HL-60/S4 (cell line): ENCODE results near the gene SLC12A4.

ENCODE experiments used
- in situ Hi-C: fragments of 300-500 bp; cut with MboI; formaldehyde crosslinking; loops from 2 replicates; pipeline ENCODE4 v1.14.3; 2022; ENCODE audit warnings: low sequenced_read_pairs

The SLC12A4 gene

DNA sequence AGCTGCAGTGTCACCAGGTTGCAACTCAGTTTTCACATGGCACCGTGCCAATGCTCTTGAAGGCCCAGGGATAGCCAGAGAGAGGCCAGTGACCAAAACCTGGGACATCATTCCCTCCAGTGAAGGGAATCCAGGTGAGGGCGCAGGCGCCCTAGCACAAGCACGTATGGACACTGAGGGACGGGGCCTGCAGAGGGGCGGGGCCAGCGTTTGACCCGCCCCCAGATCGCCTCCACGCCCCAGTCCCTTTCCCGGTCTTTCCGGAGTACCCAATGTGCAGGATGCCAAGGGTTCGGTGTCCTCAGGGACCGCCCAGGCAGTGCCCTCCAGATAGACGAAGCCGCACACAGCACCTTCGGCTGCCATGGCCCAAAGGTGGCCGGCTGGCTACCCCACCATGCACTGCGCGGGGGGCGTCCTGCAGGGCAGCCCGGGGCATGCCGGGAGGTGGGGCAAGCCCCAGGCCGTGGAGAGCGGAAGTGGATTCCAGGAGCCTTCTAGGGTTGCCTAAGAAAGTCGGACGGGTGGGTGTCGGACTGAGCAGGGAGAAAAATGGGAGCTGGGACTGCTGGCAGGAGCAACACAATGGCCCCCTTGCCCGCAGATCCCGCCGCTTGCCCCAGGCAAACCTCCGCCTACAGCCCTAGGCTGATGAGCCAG lies 4.6 kb downstream of the SLC12A4 start:
- in situ Hi-C loops = no loop called here

DNA sequence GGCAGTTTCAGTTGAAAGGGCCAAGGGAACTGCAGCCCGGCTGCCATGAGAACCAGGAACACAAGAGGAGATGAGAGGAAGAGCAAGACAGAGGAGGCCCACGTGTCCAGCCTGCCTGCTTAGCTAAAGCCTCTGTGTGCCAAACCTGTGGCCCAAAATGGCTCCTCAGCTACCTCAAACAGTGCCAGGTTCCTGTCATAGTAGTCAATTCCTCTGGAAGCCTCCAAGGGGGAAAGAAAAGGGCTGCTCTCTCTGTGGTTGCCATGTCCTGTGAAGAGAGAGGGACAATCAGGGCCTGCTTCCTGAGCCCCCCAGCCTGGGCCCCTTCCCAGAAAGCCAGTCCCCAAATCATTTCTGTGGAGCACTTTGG lies 5.2 kb downstream of the SLC12A4 start:
- in situ Hi-C loops = no loop called here

DNA sequence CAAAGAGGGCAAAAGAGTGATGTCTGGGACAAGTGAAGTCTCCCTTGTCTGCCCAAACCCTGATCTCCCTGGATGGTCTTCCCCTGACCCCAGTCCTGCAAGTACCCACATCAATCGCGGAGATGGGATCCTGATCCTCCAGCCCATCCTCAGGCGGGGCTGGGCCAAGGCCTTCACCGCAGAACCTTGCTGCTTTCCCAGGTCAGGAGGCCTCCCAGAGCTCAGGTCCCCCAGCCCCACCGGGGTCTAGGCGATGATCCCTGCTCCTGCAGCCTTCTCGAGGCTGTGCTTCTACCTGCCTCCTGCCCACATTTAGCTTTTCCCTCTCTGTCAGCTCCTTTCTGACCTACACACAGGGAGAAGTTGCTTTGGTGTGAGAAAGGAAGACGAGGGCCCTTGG lies 6.3 kb downstream of the SLC12A4 start:
- in situ Hi-C loops = no loop called here

DNA sequence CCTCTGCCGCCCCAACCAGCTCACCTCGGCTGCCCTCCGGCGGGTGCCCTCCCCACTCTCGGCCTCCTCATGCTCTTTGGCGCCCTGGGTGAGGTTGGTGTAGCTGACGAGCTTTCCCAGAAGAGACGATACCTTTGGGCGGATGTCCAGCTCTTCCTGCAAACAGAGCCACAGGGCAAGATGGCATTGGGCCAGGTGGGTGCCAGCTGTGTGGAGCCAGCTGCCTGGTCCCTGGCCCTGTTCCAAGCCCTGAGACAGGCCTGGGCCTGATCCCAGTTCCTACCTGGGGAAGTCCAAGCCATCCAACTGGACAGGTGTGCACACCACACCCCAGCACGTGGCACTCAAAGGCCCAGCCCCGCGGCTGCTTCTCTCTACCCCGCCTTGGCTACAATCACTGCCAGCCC lies 6.9 kb downstream of the SLC12A4 start:
- in situ Hi-C loops = no loop called here

DNA sequence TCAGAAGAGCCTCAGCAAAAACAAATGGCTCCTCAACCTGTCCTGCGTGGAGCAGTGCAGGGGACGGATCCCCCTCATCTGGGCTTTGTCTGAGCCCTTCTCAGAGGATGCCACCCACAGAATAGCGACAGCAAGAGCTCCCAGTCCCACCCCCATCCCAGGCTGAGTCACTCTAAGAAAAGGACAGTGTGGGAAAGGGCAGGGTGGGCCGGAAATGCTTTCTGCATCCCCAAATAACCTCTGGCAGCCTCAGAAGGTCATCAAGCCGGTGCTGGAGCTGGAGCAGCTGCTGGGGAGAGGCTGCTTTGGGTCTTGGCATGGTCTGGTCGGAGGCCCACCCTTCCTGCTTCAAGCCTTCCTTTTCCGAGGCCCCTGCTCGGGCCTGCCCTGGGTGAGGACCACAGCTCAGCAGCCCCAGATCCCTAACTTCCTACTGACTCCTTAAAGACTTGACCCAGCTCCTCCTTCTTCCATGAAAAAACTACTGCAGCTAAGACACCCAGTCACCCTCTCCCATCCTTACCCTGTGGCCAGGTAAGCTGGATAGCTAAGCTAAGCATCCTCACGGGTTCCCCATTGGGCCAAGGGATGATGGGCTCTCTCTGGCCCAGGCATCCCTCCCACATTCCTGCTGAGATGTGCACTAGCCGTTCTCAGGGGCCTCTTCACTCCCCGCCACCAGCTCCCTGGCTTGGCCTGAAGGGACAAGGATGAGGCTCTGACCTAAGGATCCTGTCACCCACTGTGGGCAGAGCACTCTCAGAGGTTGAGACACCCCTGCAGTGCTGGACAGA lies 8.7 kb downstream of the SLC12A4 start:
- in situ Hi-C loops = no loop called here

DNA sequence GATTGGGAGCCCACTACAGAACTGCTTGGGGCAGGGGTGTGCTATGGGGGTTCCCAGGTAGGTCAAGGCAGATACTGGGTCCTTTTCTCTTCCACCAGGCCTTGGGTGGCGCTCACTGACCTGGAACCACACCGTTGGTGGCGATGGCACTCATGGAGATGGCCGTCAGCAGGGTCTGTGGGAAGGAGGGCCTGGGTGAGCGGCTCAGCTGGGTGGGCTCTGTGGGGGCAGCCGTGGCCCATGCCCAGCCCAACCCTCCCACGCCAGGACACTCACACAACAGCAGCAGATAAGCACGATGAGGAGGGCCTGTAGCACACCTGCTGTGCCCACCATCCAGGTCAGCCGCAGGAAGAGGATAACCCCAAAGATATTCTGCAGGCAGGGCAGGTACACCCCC lies 10.8 kb downstream of the SLC12A4 start:
- in situ Hi-C loops = no loop called here

DNA sequence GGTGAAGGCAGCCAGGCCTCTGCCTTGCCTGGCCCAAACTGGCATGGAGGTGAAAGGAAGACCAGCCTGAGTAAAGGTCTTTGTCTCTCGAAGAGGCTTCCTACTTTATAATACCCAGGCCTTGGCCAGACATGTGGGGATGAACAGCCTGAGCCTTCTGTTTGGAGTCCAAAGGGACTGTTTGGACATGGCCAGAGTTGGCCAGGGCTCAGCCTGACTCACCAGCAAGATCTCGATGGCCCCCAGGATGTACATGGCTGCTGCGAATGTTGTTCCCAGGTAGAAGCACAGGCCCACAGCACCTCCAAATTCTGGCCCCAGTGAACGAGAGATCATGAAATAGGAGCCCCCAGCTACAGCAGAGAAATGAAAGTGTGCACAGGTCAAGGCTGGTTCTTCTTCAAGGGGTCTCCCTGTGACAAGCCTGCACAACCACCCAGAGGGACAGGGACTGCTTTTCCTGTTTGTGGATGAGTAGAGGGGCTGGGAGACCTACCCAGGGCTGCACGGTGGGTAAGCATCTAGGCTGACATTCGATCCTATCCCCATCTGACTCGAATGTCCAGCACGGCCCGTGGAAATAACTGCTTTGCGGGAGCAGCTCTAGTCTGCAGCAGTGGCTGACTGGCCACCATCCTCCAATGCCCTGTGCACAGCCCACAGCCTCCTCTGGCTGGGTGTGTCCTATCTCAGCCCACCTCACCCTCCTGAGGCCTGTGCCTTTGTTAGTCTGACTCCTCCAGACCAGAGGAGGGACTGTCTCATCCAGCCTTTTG lies 13.8 kb downstream of the SLC12A4 start:
- in situ Hi-C loops = no loop called here

DNA sequence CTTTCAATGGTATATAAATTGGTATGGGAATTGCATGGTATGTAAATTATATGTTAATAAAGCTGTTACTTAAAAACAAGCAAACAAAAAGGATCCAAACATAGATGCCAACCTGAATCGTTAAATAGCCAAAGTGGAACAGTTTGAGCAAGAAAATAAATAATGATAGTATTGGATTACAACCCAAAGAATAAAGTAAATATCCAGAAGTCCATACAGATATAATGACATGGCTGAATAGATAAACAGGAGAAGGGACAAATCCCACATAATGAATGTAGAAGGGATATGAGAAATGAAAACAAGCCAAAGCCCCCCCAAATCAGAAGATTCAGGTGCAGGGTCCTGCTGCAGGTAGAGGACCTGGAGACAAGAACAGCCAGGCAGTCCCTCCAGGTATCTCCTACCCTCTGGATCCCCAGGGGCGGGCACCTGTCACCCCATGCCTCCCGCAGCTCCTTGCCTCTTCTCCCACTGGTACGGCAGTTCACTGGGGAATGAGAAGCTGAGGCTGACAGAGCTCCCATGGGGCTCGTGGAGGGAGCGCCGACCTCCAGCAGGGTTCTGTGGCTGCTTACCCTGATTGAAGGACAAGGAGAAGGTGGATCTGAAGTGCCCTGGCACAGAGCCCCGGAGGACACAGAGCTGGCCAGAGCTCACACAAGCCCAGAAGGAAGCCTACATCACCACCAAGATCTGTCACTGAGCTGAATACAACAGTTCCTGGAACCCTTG lies 14.6 kb downstream of the SLC12A4 start:
- in situ Hi-C loops = no loop called here

DNA sequence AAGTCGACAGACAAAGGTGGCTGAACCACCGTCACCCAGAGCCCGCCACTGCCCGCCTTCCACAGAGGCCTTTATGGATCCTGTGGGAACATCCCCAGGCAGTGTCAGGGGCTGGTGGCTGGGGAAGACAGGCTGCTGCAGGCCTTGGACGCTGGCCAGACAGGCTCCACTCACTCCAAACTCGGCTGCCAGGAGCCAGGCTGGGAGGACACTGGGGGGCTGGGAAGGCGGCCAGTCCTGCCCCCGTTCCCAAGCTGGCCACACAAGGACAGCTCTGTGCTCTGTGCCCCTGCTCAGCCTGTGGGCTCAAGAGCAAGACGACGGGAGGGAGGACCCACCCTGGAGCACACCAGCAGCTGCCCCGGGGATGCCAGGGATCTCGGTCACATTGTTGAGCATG lies 17.0 kb downstream of the SLC12A4 start:
- in situ Hi-C loops = no loop called here

DNA sequence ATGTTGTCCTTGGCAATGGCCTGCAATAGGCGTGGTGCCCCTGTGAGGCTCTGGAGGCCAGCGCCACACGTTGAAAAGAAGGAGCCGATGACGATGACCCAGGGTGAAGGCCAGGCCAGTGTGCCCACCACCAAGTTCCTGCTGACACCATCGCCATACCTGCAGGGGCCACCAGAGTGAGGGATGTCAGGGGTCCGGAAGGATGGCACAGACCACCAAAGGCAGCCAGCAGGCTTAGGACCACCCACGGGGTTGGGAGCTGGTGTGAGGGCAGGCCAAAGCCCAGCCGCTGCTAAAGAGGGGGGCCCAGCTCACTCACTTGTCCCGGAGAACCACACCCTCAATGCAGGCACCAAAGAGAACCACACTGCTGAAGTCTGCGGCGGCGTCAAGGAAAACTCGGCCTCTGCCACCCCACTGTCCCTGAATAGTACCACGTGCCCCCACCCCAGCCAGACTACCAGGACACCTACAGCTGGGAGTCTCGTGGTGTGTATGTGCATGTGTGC lies 18.0 kb downstream of the SLC12A4 start:
- in situ Hi-C loops = no loop called here

DNA sequence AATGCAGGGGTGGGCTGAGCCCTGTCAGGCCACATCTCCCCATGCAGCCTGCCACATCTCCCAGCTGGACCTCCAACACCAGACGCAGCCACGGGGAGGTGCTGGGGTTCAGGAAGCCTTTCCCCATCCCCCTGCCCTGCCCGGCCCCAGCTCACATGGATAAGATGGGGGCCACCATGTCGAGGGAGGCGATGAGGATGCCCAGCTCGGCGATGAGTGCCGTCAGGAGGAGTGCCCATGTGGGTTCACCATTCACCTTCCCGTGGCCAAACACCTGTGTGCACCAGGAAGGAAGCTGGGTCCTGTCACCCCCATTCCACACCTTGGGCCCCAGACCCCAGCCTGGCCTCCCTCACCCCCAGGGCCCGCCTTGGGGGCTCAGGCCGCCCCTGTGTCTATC lies 18.8 kb downstream of the SLC12A4 start:
- in situ Hi-C loops = no loop called here

DNA sequence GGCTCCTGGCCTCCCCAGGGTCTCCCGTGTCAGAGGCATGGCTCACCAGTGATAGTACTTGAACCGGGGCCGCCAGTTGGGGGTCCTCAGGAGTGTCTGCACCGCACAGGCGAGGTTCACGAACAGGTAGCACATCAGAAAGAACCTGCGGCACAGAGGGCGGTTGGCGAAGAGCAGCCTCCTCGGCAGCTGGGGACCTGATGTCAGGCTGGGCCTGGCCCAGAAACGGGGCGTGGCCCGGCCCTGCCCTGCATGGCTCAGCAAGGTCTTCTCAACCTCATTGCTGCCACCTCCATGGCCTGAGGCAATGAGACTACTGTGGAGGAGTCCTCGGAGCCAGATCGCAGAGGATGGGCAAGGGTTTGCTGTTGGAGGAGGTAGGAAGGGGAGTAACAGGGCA lies 20.4 kb downstream of the SLC12A4 start:
- in situ Hi-C loops = no loop called here

DNA sequence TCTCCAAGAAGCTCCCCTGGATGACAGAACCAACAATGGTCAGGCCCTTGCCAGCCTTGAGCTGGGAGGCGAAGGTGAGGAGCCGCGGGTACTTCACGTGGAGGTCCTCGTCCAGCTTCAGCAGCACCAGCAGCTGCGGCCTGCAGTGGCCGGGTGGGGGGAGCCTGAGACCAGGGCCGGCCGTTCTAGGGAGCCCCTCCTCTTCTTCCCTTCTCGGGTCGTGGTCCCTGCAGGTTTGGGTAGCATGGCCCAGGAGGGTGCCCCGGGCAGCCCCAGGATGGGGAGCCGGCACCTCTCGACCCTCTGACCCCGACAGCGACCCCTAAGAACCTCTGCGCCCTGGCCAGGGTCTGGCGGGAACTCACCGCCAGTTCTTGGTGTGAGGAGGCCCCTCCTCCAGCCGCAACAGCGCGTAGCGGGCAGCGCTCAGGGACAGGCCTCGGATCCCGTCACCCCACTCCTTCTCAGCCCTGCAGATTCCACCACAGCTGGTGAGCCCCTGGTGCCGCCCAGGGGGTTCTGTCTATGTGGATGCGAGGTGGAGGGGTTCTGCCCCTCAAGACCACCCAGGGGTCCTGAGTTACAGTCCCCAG lies 21.4 kb downstream of the SLC12A4 start:
- in situ Hi-C loops = no loop called here

DNA sequence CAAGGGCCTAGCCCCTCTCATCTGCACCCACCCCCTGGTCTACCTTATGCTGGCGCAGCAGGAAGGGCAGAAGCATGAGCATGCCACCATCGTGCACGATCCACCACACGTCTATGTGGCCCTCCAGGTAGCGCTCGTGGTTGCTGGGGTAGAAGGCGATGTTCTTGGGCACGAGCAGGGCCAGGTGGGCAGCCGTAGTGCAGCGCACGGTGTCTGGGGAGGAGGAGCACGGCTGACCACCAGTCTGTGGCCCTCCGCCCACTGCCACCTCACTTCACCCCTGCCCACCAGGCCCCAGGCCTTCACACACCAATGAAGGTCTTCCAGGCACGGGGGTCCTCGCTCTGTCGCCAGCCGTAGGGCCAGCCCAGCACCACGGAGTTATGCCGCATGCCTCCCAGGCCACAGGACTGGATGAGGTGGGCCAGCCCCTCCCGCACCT lies 22.3 kb downstream of the SLC12A4 start:
- in situ Hi-C loops = no loop called here

DNA sequence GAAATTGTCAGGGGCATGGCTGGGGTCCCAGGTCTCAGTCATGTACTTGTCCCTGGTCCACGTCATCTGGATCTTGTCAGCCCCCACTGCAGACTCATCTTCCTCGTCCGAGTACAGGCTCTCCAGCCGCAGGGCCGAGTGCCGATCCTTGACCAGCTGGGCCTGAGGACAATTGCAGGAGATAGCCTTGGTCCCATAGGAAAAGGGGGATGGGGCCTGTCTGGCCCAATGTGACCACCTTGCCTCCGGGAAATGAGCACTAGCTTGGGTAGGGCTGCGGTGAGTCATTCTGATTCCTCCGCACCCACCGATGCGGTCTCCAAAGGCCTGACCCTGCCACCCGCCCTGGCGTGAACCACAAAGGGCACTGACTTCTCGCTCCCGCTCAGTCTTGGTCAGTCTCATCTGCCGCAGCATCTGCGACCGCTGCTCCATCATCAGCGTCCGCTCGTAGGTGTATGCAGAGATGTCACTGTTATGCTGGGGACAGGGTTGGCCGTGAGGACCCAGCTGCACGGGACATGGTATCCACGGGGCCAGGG lies 23.0 kb downstream of the SLC12A4 start:
- in situ Hi-C loops = no loop called here

DNA sequence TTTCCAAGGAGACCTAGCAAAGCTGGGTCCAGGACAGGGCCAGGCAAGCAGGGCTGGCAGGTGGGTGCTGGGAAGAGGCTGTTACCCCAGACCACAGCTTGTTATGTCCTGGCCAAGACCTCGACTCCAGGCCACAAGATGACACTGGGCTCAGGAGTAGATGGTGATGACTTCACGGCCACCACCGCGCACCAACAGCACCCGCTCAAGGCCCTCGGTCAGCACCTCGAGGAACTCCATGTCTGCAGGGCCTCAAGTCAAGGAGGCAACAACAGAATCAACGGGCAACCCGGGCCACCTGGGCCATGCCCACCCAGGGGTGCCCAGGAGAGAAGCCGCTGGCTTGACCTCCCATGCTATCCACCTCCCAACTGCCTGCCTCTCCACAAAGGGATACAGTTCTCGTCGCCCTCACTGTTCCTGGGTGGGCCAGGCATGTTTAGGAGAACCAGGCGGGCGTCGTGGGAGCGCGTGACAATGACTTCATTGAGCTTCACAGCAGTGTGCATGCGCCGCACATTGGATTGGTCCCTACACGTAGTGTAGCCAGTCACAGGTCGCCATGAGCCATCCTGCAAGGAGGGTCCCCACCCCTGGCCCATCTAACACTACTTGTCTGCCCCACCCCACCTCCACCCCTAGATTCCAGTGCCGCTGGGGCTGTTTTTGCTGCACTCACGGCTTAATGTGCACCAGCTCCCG lies 23.6 kb downstream of the SLC12A4 start:
- in situ Hi-C loops = no loop called here

DNA sequence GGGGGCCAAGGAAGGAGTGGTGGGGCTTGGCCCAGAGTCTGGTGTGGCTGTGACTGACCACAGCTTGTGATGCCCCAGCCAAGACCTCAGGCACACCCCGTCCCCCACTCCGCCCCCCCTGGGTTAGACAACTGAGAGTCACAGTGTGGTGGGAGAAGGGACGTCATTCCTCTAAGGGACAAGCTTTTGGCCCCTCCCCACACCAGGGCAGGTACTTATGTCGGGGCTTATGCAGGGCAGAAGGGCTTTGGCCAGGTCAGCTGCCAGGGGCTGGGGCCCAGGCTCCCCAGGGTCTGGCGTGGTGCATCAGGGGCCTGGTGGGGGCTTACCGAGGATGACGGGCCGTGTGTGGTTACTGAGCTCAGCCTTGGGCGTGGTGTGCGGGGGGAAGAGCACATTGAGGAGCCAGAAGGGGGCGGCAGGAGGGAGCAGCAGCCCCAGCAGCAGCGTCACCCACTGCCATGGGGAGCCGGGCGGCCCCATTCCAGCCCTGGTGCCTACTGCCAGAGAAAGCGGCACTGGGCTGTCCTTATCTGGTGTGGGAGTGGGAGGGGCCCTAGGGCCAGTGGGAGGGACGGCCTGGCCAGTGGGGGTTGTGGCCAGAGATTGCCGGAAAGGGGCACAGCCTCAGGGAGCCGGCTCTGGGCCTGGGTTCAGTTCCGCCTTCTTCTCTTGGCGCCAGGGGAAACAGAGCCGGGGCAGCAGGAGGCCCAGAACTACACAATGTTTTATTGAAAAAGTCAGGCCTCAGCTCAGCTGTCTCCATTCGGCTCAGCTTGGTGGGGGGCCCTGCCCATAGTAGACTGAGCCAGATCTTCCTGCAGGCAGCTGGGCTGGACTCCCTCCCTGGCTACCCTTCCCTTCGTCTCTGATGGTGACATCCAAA lies 24.6 kb downstream of the SLC12A4 start, which contains the start of gene LCAT:
Gene LCAT, minus strand, starts transcription at position 502 of the 886 bp plus-strand sequence. Its CDS starts 19 bp downstream, at position 483.
- in situ Hi-C loops = no loop called here

DNA sequence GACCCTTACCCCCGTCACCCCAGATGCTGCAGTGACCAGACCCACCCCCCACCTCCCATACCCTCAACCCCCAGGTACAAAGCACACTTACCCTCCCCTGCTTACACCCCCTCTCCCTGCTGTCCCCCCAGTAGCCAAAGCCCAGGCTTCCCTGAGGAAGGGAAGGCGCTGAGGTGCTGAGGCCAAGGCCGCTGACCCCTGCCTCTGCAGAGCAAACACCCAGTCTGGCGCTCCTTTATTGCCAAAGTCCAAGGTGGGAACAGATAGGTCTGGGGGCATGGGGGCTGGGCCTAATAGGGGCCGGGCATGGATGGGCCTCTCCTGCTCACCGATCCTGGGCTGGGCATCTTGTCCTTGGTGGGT lies 25.2 kb downstream of the SLC12A4 start:
- in situ Hi-C loops = no loop called here
